HepG2 (cell line): ENCODE results near the gene RGL3. TPM values are rescaled to one million over a fixed set of nuclear protein-coding genes. Genes with fewer than 3 reads are reported as not detected.
A peak's percentile ranks its signal among the peaks of the same experiment; 100 is the strongest.

Experiments used
- ATAC-seq: fragments of 200-7000 bp; cut with Tn5 transposase; 3 replicates; pipeline ENCODE4 v1.9.1; 2020; ENCODE audit warnings: mild to moderate bottlenecking, moderate library complexity
- BruUV-seq: library from RNA; stranded (reverse); fragments of 400-500 nt; replicated peaks from 2 replicates; lab custom pipeline; 2021; lab: Mats Ljungman, UMichigan
- CTCF ChIA-PET: fragments of 300-600 bp; formaldehyde crosslinking; extraction: SDS; loops from one replicate; lab custom pipeline; 2021; ENCODE audit warnings: low total read pairs, inconsistent platforms, low intra/inter-chr PET ratio; lab: Yijun Ruan, JAX
- POLR2A ChIA-PET: fragments of 350-600 bp; sonication (Branson Sonifier 250); formaldehyde crosslinking; loops from one replicate; lab custom pipeline; 2020; ENCODE audit warnings: antibody characterized with exemption, inconsistent platforms; lab: Yijun Ruan, JAX
- DNase-seq: peaks from one replicate; pipeline ENCODE4 v3.0.0-alpha.2; 2015; ENCODE audit warnings: low spot score
- FAIRE-seq: peaks from 3 replicates; lab custom pipeline; 2011; peaks lifted over from hg19 to GRCh38; lab: Jason Lieb, UNC
- H2AFZ ChIP-seq: one replicate; pipeline ENCODE4 v1.6.1; 2011; ENCODE audit warnings: low read length, inconsistent platforms
- H3K27ac ChIP-seq: fragments of 300-600 bp; 3 replicates; pipeline ENCODE4 v1.8.0; 2011; ENCODE audit warnings: mixed run types, mild to moderate bottlenecking, mixed read lengths, low read length, inconsistent platforms; ENCODE audit not compliant: insufficient read depth; ENCODE audit errors: extremely low read length
- H3K27me3 ChIP-seq, 2 experiments: fragments of 200-600 bp in 1 of 2; 2 replicates in 1 of 2; 3 replicates in 1 of 2; pipeline versions ENCODE4 v1.6.0 to v1.8.0; 2011; ENCODE audit warnings: low read length in 2 of 2, mild to moderate bottlenecking in 2 of 2, moderate library complexity in 2 of 2, inconsistent platforms in 1 of 2; ENCODE audit not compliant: insufficient read depth in 2 of 2, control insufficient read depth in 1 of 2
- H3K36me3 ChIP-seq, 2 experiments: fragments of 200-600 bp in 1 of 2; replicated peaks in 1 of 2; 2 replicates in 1 of 2; 3 replicates in 1 of 2; pipeline versions ENCODE4 v1.5.1 to v1.8.0; 2011; ENCODE audit warnings: low read length in 2 of 2, inconsistent platforms in 1 of 2; ENCODE audit not compliant: insufficient read depth in 2 of 2, control insufficient read depth in 1 of 2
- H3K4me1 ChIP-seq: 2 replicates; pipeline ENCODE4 v1.5.1; 2012; ENCODE audit warnings: low read length, inconsistent platforms; ENCODE audit not compliant: insufficient read depth
- H3K4me2 ChIP-seq: 2 replicates; pipeline ENCODE4 v1.6.0; 2011; ENCODE audit warnings: low read depth, low read length, inconsistent platforms
- H3K4me3 ChIP-seq, 3 experiments: fragments of 200-600 bp in 1 of 3; sonication (generic), shearing (Covaris generic) in 1 of 3; replicated peaks in 1 of 3; 2 replicates each; pipeline ENCODE4 v1.5.1; 2011 to 2016; ENCODE audit warnings: low read length in 3 of 3, inconsistent platforms in 2 of 3, low read depth in 2 of 3, mild to moderate bottlenecking in 2 of 3, control low read depth in 1 of 3, mixed read lengths in 1 of 3; ENCODE audit not compliant: insufficient read depth in 1 of 3
- H3K79me2 ChIP-seq: one replicate; pipeline ENCODE4 v1.6.1; 2011; ENCODE audit warnings: low read length, inconsistent platforms; ENCODE audit not compliant: insufficient read depth
- H3K9ac ChIP-seq: 2 replicates; pipeline ENCODE4 v1.6.0; 2011; ENCODE audit warnings: mild to moderate bottlenecking, low read depth, low read length, inconsistent platforms; ENCODE audit not compliant: insufficient read depth
- H3K9me3 ChIP-seq: 2 replicates; pipeline ENCODE4 v1.5.1; 2012; ENCODE audit warnings: mild to moderate bottlenecking, low read length
- H4K20me1 ChIP-seq: 2 replicates; pipeline ENCODE4 v1.6.0; 2011; ENCODE audit warnings: inconsistent platforms, mild to moderate bottlenecking, low read length, moderate library complexity; ENCODE audit not compliant: insufficient read depth
- NCOA1 ChIP-seq: sonication (generic); formaldehyde crosslinking; IDR thresholded peaks from 2 replicates; pipeline ENCODE4 v1.9.0; 2021; ENCODE audit warnings: missing genetic modification reagents
- ZNF256 ChIP-seq: sonication (generic); formaldehyde crosslinking; conservative IDR thresholded peaks from 2 replicates; pipeline ENCODE4 v1.4.0; 2020; ENCODE audit warnings: missing genetic modification reagents
- ZNF564 ChIP-seq: sonication (generic); formaldehyde crosslinking; IDR thresholded peaks from 2 replicates; pipeline ENCODE4 v1.8.1; 2023; ENCODE audit warnings: mild to moderate bottlenecking, missing genetic modification reagents
- ZNF816 ChIP-seq: sonication (generic); formaldehyde crosslinking; IDR thresholded peaks from 2 replicates; pipeline ENCODE4 v1.8.0; 2022; ENCODE audit warnings: missing genetic modification reagents, mild to moderate bottlenecking, borderline replicate concordance
- ZNF878 ChIP-seq: sonication (generic); formaldehyde crosslinking; IDR thresholded peaks from 2 replicates; pipeline ENCODE4 v1.8.1; 2023; ENCODE audit warnings: mild to moderate bottlenecking, missing genetic modification reagents, moderate library complexity
- WGBS: methylation state at CpG from one replicate; pipeline ENCODE4 v1.1.6; 2017; ENCODE audit warnings: low lambda C conversion rate; 5-methylcytosine and 5-hydroxymethylcytosine counted together
- in situ Hi-C: cut with HindIII; loops from 2 replicates; pipeline ENCODE4 v1.10.0; 2017; ENCODE audit warnings: low pct_unique_long_range_greater_than_20kb; ENCODE audit not compliant: extremely low pct_ligation_motif_present
- intact Hi-C: fragments of 100-400 bp; cut with micrococcal nuclease; formaldehyde crosslinking; loops from one replicate; pipeline ENCODE4 v1.10.0; 2022; ENCODE audit not compliant: unreplicated experiment
- polyA plus RNA-seq, 8 experiments: library from polyadenylated mRNA; depleted of rRNA in 3 of 8; stranded (reverse) in 7 of 8; unstranded in 1 of 8; fragments of >200 nt; fragmentation: Illumina TruSeq in 4 of 8; extraction: Trizol in 4 of 8; gene quantifications; 2 replicates each; pipeline versions ENCODE4 v1.2.1 to v1.2.3, GENCODE V29; 2011 to 2016; ENCODE audit warnings: low read depth in 4 of 8, missing spikeins in 1 of 8, mixed read lengths in 1 of 8; ENCODE audit not compliant: insufficient read depth in 1 of 8
- total RNA-seq, 5 experiments: library from RNA; depleted of rRNA; stranded (reverse); fragments of >200 nt; fragmentation: Illumina TruSeq; extraction: Trizol; gene quantifications; 2 replicates each; pipeline ENCODE4 v1.2.3, GENCODE V29; 2016; ENCODE audit warnings: low read depth in 1 of 5
- TF ChIP-seq, protein P1 (sequence below): IDR thresholded peaks from 2 replicates; pipeline ENCODE4 v1.6.1; 2016; ENCODE audit warnings: missing compliant biosample characterization, missing genetic modification reagents, borderline replicate concordance
- TF ChIP-seq, protein P2 (sequence below): IDR thresholded peaks from 2 replicates; pipeline ENCODE4 v1.6.1; 2018; ENCODE audit warnings: missing genetic modification reagents
- TF ChIP-seq, protein P3 (sequence below): sonication (generic); formaldehyde crosslinking; IDR thresholded peaks from 2 replicates; pipeline ENCODE4 v1.4.0; 2020; ENCODE audit warnings: mild to moderate bottlenecking, missing genetic modification reagents
- TF ChIP-seq, protein P4 (sequence below): sonication (generic); formaldehyde crosslinking; IDR thresholded peaks from 2 replicates; pipeline ENCODE4 v1.4.0; 2020; ENCODE audit warnings: low read depth, mild to moderate bottlenecking, missing genetic modification reagents

Gene RGL3
- total and polyA plus RNA-seq, 2 of the 13 experiments (the other 11 are each of a cell fraction or from before 2014, with no cell fraction given): 4.2 to 7.6 TPM

DNA sequence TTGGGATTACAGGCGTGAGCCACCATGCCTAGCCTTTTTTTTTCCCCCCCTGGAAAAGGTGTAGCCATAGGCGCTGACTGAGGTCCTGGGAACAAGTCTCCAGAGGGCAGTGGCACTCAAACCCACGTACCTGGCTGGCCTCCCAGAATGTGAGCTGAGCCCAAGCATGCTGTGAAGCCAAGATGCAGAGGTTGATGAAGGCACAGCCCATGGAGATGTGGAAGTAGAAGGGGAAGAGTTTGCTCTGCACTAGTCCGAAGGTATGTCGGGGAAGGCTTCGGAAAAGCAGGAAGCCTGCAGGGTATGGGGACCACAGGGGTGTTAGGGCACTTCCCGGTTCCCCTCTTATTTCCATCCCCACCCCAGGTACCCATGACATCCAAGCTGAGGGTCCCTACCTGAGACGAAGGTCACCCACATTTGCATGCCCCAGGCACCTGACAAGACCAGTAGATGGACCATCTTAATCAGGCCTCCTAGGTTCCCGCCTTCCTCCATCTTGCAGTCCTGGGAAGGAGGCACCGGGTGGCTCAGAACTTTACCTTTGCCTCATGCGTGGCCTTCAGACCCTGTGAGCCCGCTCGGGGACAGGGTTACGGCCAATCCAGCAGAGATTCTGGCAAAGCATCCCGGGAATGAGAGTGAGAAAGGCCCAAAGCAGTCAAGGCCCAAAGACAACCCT is 73.9 kb downstream of the RGL3 start:
- FAIRE-seq: no peak
- H3K27me3 ChIP-seq: no peaks in the 10 kb centered on the region
- 5% methylated on average over 6 of the region's 15 CpGs for WGBS
- no peaks in the 10 kb centered on the region for H3K9me3 ChIP-seq
- in situ Hi-C loops (no loop called here), intact Hi-C loops (no loop called here)
- H3K36me3 ChIP-seq: no peaks in the 10 kb centered on the region
- H3K4me1 ChIP-seq: peaks cover 37% of the 10 kb centered on the region
- H3K27ac ChIP-seq: peak overlapping the region; percentile 32
- BruUV-seq: no TSS peak
- peak; percentile 26 for ATAC-seq
- peak overlapping the region; percentile 86 for H3K4me2 ChIP-seq
- no peak for DNase-seq
- POLR2A ChIA-PET: interaction anchor here (0.6 to 4.8 kb wide), 9 partner anchors 23 to 203 kb away, joined by 3 to 68 read pairs (median 4); partner anchors contain the start of genes ODAD3, PRKCSH and SWSAP1
- H3K9ac ChIP-seq: peak overlapping the region; percentile 71
- H4K20me1 ChIP-seq: no peaks in the 10 kb centered on the region
- no peaks in the 10 kb centered on the region for H3K79me2 ChIP-seq
- CTCF ChIA-PET: no interaction called here
- peak overlapping the region; percentile 65 to 88 (median 83) for H3K4me3 ChIP-seq
- H2AFZ ChIP-seq: peak overlapping the region; percentile 15
- TF ChIP-seq ZNF256 (CRISPR knock-in tag): no peak
- TF ChIP-seq NCOA1: no peak
- TF ChIP-seq, protein P1, sequence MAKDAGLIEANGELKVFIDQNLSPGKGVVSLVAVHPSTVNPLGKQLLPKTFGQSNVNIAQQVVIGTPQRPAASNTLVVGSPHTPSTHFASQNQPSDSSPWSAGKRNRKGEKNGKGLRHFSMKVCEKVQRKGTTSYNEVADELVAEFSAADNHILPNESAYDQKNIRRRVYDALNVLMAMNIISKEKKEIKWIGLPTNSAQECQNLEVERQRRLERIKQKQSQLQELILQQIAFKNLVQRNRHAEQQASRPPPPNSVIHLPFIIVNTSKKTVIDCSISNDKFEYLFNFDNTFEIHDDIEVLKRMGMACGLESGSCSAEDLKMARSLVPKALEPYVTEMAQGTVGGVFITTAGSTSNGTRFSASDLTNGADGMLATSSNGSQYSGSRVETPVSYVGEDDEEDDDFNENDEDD (CRISPR knock-in tag): 0 out of 2 replicates have a peak, but pooled peaks have one; percentile 17
- TF ChIP-seq, protein P2, sequence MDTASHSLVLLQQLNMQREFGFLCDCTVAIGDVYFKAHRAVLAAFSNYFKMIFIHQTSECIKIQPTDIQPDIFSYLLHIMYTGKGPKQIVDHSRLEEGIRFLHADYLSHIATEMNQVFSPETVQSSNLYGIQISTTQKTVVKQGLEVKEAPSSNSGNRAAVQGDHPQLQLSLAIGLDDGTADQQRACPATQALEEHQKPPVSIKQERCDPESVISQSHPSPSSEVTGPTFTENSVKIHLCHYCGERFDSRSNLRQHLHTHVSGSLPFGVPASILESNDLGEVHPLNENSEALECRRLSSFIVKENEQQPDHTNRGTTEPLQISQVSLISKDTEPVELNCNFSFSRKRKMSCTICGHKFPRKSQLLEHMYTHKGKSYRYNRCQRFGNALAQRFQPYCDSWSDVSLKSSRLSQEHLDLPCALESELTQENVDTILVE (CRISPR knock-in tag): no peak
- TF ChIP-seq ZNF564: no peak
- TF ChIP-seq ZNF816 (CRISPR knock-in tag): no peak
- TF ChIP-seq, protein P3, sequence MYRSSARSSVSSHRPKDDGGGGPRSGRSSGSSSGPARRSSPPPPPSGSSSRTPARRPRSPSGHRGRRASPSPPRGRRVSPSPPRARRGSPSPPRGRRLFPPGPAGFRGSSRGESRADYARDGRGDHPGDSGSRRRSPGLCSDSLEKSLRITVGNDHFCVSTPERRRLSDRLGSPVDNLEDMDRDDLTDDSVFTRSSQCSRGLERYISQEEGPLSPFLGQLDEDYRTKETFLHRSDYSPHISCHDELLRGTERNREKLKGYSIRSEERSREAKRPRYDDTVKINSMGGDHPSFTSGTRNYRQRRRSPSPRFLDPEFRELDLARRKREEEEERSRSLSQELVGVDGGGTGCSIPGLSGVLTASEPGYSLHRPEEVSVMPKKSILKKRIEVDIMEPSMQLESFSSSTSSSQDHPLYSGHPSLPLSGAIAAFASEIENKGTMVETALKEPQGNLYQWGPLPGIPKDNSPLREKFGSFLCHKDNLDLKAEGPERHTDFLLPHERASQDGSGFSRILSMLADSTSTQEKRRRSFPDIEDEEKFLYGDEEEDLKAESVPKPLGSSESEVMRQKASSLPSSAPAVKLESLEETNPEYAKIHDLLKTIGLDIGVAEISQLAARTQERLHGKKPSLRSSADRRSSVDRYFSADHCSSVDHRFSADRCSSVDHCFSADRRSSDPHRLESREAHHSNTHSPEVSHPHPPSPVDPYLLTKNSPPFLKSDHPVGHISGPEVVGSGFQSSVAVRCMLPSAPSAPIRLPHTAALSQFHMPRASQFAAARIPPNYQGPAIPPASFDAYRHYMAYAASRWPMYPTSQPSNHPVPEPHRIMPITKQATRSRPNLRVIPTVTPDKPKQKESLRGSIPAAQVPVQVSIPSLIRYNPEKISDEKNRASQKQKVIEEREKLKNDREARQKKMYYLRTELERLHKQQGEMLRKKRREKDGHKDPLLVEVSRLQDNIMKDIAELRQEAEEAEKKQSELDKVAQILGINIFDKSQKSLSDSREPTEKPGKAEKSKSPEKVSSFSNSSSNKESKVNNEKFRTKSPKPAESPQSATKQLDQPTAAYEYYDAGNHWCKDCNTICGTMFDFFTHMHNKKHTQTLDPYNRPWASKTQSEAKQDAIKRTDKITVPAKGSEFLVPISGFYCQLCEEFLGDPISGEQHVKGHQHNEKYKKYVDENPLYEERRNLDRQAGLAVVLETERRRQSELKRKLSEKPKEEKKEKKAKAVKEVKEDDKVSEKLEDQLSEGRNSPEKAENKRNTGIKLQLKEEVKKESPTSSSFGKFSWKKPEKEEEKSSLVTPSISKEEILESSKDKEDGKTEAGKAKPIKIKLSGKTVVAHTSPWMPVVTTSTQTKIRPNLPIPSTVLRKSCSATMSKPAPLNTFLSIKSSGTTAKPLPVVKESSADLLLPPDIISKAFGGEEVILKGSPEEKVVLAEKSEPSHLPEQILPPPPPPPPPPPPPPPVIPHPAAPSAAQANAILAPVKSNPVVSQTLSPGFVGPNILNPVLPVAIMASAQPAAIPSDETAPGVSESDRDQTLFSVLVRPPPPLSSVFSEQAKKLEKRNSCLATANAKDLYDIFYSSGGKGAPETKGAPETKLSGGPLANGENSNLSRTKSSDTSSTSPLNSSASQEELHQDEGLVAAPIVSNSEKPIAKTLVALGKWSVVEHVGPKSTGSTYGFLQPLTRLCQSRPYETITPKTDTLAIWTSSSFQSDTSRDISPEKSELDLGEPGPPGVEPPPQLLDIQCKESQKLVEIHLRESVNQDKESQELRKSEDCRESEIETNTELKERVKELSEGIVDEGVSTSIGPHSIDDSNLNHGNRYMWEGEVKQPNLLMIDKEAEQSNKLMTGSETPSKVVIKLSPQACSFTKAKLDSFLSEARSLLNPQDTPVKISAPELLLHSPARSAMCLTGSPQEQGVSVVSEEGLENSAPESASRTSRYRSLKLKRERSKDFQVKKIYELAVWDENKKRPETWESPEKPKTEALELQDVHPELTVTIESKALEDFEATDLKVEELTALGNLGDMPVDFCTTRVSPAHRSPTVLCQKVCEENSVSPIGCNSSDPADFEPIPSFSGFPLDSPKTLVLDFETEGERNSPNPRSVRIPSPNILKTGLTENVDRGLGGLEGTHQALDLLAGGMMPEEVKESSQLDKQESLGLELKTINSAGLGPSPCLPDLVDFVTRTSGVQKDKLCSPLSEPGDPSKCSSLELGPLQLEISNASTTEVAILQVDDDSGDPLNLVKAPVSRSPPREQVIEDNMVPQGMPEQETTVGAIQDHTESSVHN: peak; percentile 32; the same call in 1 of the 2 replicates
- TF ChIP-seq, protein P4, sequence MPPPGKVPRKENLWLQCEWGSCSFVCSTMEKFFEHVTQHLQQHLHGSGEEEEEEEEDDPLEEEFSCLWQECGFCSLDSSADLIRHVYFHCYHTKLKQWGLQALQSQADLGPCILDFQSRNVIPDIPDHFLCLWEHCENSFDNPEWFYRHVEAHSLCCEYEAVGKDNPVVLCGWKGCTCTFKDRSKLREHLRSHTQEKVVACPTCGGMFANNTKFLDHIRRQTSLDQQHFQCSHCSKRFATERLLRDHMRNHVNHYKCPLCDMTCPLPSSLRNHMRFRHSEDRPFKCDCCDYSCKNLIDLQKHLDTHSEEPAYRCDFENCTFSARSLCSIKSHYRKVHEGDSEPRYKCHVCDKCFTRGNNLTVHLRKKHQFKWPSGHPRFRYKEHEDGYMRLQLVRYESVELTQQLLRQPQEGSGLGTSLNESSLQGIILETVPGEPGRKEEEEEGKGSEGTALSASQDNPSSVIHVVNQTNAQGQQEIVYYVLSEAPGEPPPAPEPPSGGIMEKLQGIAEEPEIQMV (CRISPR knock-in tag): no peak
- no peak for TF ChIP-seq ZNF878 (CRISPR knock-in tag)
